Activated T-helper 2 cell treated with anti-CD3 and anti-CD28 coated beads, Interferon-gamma antibody, Interleukin-2, Interleukin-4, amounts not matched to agents 10 μg/mL and 5 μg/mL and 100 μg/mL, durations not matched to agents 14 hours and 24 hours and 36 hours (primary cell): ENCODE data around the gene RFC1. TPM values are rescaled to one million over a fixed set of nuclear protein-coding genes. Genes with fewer than 3 reads are reported as not detected.
A peak's percentile ranks its signal among the peaks of the same experiment; 100 is the strongest.
"Not testable (repeated sequence)": the region's sequence is repeated elsewhere in the genome, so short reads cannot be mapped to it uniquely, and the experiment has no call there.

Source experiments
- DNase-seq: peaks from one replicate; pipeline ENCODE4 v3.0.0; 2021; ENCODE audit warnings: low spot score
- H3K27ac Mint-ChIP-seq: one replicate; pipeline ENCODE4 v1.8.0; 2021; ENCODE audit warnings: mixed read lengths
- H3K27me3 Mint-ChIP-seq: one replicate; pipeline ENCODE4 v1.8.0; 2021; ENCODE audit warnings: low read depth, mixed read lengths
- H3K36me3 Mint-ChIP-seq: one replicate; pipeline ENCODE4 v1.8.0; 2021; ENCODE audit warnings: low read depth, mixed read lengths
- H3K4me1 Mint-ChIP-seq: one replicate; pipeline ENCODE4 v1.8.0; 2021; ENCODE audit warnings: low read depth, mixed read lengths
- H3K4me3 Mint-ChIP-seq: one replicate; pipeline ENCODE4 v1.8.0; 2021; ENCODE audit warnings: low read depth, mild to moderate bottlenecking, moderate library complexity, mixed read lengths
- H3K9me3 Mint-ChIP-seq: one replicate; pipeline ENCODE4 v1.8.0; 2021; ENCODE audit warnings: mixed read lengths
- intact Hi-C: fragments of 100-400 bp; cut with micrococcal nuclease; formaldehyde crosslinking; loops from one replicate; pipeline ENCODE4 v1.15.1; 2023
- total RNA-seq: library from RNA; stranded (reverse); gene quantifications from 2 replicates; pipeline ENCODE4 v1.2.3, GENCODE V29; 2022

Gene RFC1
- total RNA-seq, 1 donor from 2014 or later, result 64.7 TPM

DNA sequence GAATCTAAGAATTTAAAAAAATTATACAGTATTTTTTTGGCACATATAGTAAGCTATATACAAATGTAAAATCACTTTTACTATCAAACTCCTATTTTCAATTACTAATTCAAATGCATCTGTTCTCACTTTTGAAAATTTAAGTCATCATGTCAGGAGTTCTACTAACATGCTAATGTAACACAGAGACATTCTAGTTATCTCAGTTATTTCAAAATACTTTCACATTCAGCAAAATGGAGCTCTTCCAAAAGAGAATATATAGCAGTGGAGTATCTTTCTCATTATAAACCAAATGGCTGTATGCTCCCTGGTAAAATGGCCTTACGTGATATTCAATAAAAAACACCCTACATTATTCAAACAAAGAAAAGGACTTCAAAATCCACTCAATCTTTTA lies 42.3 kb downstream of the RFC1 start:
- DNase-seq, result no peak
- H3K4me3 Mint-ChIP-seq, result no peak overlapping the region
- peaks cover 2% of the 10 kb centered on the region for H3K4me1 Mint-ChIP-seq
- intact Hi-C loops, result no loop called here
- H3K27ac Mint-ChIP-seq, result no peak overlapping the region
- no peaks in the 10 kb centered on the region for H3K9me3 Mint-ChIP-seq
- no peaks in the 10 kb centered on the region for H3K27me3 Mint-ChIP-seq
- H3K36me3 Mint-ChIP-seq, result peaks cover 74% of the 10 kb centered on the region

GRCh38 chr4:39320381-39321115 lies 45.6 kb downstream of the RFC1 start:
- H3K27ac Mint-ChIP-seq, result no peak overlapping the region
- intact Hi-C loops, result no loop called here
- peaks cover 61% of the 10 kb centered on the region for H3K36me3 Mint-ChIP-seq
- no peak overlapping the region for H3K4me3 Mint-ChIP-seq
- H3K9me3 Mint-ChIP-seq, result no peaks in the 10 kb centered on the region
- no peaks in the 10 kb centered on the region for H3K27me3 Mint-ChIP-seq
- no peak for DNase-seq
- peaks cover 2% of the 10 kb centered on the region for H3K4me1 Mint-ChIP-seq

- Mint-ChIP-seq H3K9me3 (no peaks in the 10 kb centered on the region), H3K27me3 (no peaks in the 10 kb centered on the region), H3K36me3 (peaks cover 52% of the 10 kb centered on the region), H3K27ac (no peak overlapping the region), H3K4me1 (peaks cover 2% of the 10 kb centered on the region), H3K4me3 (no peak overlapping the region)
- no peak for DNase-seq
- intact Hi-C loops, result no loop called here
Measured at GRCh38 chr4:39319676-39320075, 46.5 kb downstream of the RFC1 start.

DNA sequence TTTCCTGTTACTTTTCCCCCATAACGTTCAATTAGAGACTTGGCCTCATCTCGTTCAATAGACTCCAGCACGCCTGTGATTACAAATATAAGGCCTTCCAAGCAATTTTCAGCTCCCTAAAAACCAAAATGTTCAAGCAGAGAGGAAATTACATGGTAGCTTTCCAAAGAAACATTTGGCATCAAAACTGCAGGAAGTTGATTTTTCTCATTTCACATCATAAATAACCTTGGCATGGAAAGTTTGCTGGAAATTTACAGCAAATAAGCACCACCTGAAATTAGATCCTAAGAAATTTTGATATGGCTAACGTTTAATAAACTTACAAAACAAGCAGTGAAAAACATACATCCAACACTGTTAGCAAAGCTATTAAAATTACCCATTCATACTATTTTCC lies 53.3 kb downstream of the RFC1 start:
- Mint-ChIP-seq H3K27me3 (no peaks in the 10 kb centered on the region), H3K9me3 (no peaks in the 10 kb centered on the region), H3K27ac (no peak overlapping the region), H3K4me1 (no peaks in the 10 kb centered on the region), H3K36me3 (peaks cover 50% of the 10 kb centered on the region), H3K4me3 (no peak overlapping the region)
- no peak for DNase-seq
- intact Hi-C loops, result no loop called here

DNA sequence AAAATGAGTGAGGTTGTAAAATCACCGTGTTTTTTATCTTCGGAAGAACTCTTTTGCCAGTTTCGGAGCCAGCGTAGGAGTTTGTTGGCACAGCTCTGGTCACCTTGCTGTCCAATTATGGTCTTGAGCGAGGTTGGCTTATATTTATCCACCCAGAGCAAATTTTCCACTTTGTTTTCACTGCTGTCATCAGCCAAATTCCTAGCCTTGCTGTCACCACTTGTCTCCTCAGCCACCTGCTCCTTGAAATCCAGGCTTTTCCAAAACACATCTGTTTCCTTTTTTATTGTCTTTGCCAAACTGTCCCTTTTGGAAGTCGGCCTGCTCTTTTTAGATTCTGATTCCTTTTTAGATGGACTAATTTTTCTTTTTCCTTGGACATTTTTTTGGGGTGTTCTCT lies 57.6 kb downstream of the RFC1 start:
- H3K4me1 Mint-ChIP-seq, result peaks cover 5% of the 10 kb centered on the region
- H3K27me3 Mint-ChIP-seq, result no peaks in the 10 kb centered on the region
- intact Hi-C loops, result no loop called here
- peaks cover 66% of the 10 kb centered on the region for H3K36me3 Mint-ChIP-seq
- H3K4me3 Mint-ChIP-seq, result no peak overlapping the region
- no peak overlapping the region for H3K27ac Mint-ChIP-seq
- H3K9me3 Mint-ChIP-seq, result no peaks in the 10 kb centered on the region
- no peak for DNase-seq

DNA sequence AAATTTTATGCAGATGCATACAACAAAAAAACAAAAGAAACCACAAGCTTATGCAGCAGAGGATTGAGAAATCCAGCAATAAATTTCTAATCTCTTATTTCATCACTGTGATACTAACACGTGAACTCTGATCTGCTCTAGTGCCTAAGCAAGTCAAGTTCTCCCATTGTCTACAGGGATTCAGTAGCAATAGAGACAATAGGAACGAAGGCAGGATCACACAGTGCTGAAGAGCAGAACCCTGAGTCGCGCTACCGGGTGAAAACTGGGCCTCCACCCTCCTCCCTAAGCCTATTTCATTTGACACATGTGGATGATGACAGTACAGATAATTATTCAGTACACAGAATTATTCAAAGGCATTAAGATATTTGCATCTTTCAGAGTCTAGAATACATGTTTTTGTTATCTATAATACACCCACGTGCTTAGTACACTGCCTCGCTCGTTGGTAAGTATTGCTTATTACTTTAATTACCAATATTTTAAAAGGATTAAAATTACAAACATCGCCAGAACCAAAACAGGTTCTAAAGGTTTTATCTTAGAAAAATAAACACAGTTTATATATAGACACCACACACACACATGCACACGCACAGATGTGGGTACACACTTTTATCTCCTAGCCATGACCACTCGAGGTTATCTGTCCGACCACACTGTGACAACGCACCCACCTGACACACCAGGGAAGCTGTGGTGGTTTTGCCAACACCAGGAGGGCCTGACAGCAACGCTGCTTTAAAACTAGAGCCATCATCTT lies 60.1 kb downstream of the RFC1 start:
- Mint-ChIP-seq H3K27ac (no peak overlapping the region), H3K4me1 (peaks cover 5% of the 10 kb centered on the region), H3K9me3 (no peaks in the 10 kb centered on the region), H3K27me3 (no peaks in the 10 kb centered on the region), H3K4me3 (no peak overlapping the region), H3K36me3 (peaks cover 65% of the 10 kb centered on the region)
- no peak for DNase-seq
- intact Hi-C loops, result no loop called here

GRCh38 chr4:39304651-39305050 lies 61.5 kb downstream of the RFC1 start:
- peaks cover 72% of the 10 kb centered on the region for H3K36me3 Mint-ChIP-seq
- intact Hi-C loops, result no loop called here
- H3K9me3 Mint-ChIP-seq, result no peaks in the 10 kb centered on the region
- H3K4me1 Mint-ChIP-seq, result peaks cover 5% of the 10 kb centered on the region
- no peak overlapping the region for H3K27ac Mint-ChIP-seq
- no peaks in the 10 kb centered on the region for H3K27me3 Mint-ChIP-seq
- H3K4me3 Mint-ChIP-seq, result no peak overlapping the region
- no peak for DNase-seq

- Mint-ChIP-seq H3K4me3 (no peak overlapping the region), H3K9me3 (no peaks in the 10 kb centered on the region), H3K27me3 (no peaks in the 10 kb centered on the region), H3K36me3 (peaks cover 74% of the 10 kb centered on the region), H3K27ac (no peak overlapping the region), H3K4me1 (peaks cover 5% of the 10 kb centered on the region)
- intact Hi-C loops, result no loop called here
- DNase-seq, result no peak
Measured at GRCh38 chr4:39303871-39304270, 62.3 kb downstream of the RFC1 start.

- peaks cover 75% of the 10 kb centered on the region for H3K36me3 Mint-ChIP-seq
- no peak for DNase-seq
- H3K4me3 Mint-ChIP-seq, result no peak overlapping the region
- intact Hi-C loops, result no loop called here
- H3K9me3 Mint-ChIP-seq, result no peaks in the 10 kb centered on the region
- no peaks in the 10 kb centered on the region for H3K27me3 Mint-ChIP-seq
- H3K4me1 Mint-ChIP-seq, result peaks cover 5% of the 10 kb centered on the region
- no peak overlapping the region for H3K27ac Mint-ChIP-seq
Measured at GRCh38 chr4:39302901-39303300, 63.3 kb downstream of the RFC1 start.

DNA sequence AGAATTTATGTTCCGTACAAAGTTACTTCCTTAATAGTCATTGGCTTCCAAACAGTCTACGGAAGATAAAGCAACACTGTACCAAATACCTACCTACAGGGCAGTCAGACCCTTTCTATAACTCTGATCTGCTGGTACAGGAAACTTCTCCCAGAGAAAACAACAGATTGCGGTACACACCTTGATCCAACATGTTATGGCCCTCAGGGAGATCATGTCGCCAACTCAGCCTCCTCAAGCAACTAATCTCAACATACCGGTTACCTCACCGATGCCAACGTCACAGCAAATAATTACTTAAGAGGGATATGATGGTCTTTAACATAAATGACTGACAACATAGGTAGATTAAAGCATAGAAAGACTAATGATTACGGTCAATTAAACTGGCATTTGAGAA lies 70.4 kb downstream of the RFC1 start:
- H3K36me3 Mint-ChIP-seq, result peaks cover 77% of the 10 kb centered on the region
- H3K4me1 Mint-ChIP-seq, result no peaks in the 10 kb centered on the region
- no peak overlapping the region for H3K4me3 Mint-ChIP-seq
- H3K27me3 Mint-ChIP-seq, result no peaks in the 10 kb centered on the region
- H3K9me3 Mint-ChIP-seq, result no peaks in the 10 kb centered on the region
- no peak for DNase-seq
- intact Hi-C loops, result no loop called here
- no peak overlapping the region for H3K27ac Mint-ChIP-seq

DNA sequence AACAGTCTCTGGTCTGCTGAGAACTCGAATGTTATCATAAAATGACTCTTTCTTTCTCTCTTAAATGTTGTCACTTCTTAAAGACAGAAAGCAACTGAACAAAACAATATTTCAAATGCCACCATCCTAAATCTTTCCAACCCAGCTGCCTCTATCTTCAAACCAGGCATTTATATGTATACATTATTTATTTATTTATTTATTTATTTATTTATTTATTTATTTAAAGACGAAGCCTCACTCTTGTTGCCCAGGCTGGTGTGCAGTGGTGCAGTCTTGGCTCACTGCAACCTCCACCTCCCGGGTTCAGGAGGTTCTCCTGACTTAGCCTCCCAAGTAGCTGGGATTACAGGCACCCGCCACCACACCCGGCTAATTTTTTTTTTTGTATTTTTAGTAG lies 73.7 kb downstream of the RFC1 start:
- H3K9me3 Mint-ChIP-seq, H3K27me3 Mint-ChIP-seq, DNase-seq, H3K4me1 Mint-ChIP-seq, H3K4me3 Mint-ChIP-seq, intact Hi-C loops: not testable (repeated sequence)
- Mint-ChIP-seq H3K27ac (peak overlapping the region; percentile 1), H3K36me3 (peaks cover 71% of the 10 kb centered on the region)

DNA sequence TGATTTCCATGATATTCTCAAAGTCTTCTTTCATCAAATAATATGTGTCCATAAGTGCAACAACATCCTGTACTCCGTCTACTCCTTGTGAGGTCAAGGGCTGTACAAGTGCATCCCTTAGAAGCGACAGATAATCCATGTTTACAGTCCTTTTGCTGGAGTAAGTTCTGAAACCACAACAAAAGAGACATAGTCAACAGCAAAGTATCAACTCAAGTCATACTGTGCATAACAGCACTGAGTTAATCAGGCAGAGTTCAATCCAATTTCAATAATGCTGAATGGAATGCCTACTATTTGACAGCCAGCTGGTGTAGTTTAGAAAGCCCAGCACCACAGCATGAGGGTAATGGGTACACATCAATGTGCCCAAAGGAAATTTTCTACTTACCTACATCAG lies 74.5 kb downstream of the RFC1 start:
- peaks cover 8% of the 10 kb centered on the region for H3K4me1 Mint-ChIP-seq
- H3K27ac Mint-ChIP-seq, result no peak overlapping the region
- H3K4me3 Mint-ChIP-seq, result no peak overlapping the region
- intact Hi-C loops, result no loop called here
- H3K9me3 Mint-ChIP-seq, result no peaks in the 10 kb centered on the region
- no peak for DNase-seq
- H3K36me3 Mint-ChIP-seq, result peaks cover 76% of the 10 kb centered on the region
- H3K27me3 Mint-ChIP-seq, result no peaks in the 10 kb centered on the region

DNA sequence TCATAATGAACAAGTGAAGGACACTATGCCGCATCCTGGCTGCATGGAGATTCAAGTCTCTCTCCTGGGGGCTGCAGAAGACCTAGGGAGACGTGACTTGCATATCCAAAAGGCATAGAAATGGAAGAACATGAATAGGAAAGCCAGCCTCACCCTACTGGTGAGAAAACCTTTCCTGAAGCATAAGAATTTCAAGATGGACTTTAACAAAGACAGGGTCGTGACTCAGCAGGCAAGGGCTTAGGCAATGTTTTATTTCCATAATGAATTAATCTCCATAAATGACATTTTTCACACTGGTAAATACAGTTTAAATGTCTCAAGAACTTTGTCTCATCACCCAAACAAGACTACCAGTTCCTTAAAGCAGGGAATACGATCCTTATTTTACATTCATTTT lies 78.9 kb downstream of the RFC1 start:
- no peak overlapping the region for H3K27ac Mint-ChIP-seq
- peaks cover 18% of the 10 kb centered on the region for H3K4me1 Mint-ChIP-seq
- DNase-seq, result no peak
- no peak overlapping the region for H3K4me3 Mint-ChIP-seq
- H3K27me3 Mint-ChIP-seq, result no peaks in the 10 kb centered on the region
- peaks cover 79% of the 10 kb centered on the region for H3K36me3 Mint-ChIP-seq
- H3K9me3 Mint-ChIP-seq, result no peaks in the 10 kb centered on the region
- intact Hi-C loops, result no loop called here
